Fibroblast of skin of left biceps (primary cell): Measurements from ENCODE around the gene XRN2.
A peak's percentile ranks its signal among the peaks of the same experiment; 100 is the strongest.
"Not testable (repeated sequence)": the region's sequence is repeated elsewhere in the genome, so short reads cannot be mapped to it uniquely, and the experiment has no call there.

Experiments
- DNase-seq, 2 experiments: peaks; one replicate each; pipeline ENCODE4 v3.0.0-alpha.2; 2013; ENCODE audit warnings: low read depth in 2 of 2

Gene XRN2

GRCh38 chr20:21344961-21345360, 41.8 kb downstream of the XRN2 start:
- no peak for DNase-seq

- DNase-seq: peak; percentile 18 to 19
Observed at GRCh38 chr20:21352703-21353102, 49.6 kb downstream of the XRN2 start.

- DNase-seq: no peak
Observed at GRCh38 chr20:21353236-21353635, 50.1 kb downstream of the XRN2 start.

- DNase-seq: no peak
Observed at GRCh38 chr20:21355981-21356380, 52.9 kb downstream of the XRN2 start.

- DNase-seq: no peak
Observed at GRCh38 chr20:21356386-21356785, 53.3 kb downstream of the XRN2 start.

- DNase-seq: no peak
Observed at GRCh38 chr20:21357844-21358243, 54.7 kb downstream of the XRN2 start.

GRCh38 chr20:21358737-21359136, 55.6 kb downstream of the XRN2 start:
- no peak for DNase-seq

GRCh38 chr20:21360705-21361104, 57.6 kb downstream of the XRN2 start:
- DNase-seq: no peak

- no peak for DNase-seq
Observed at GRCh38 chr20:21361266-21361665, 58.1 kb downstream of the XRN2 start.

- DNase-seq: no peak
Observed at GRCh38 chr20:21364413-21364812, 61.3 kb downstream of the XRN2 start.

GRCh38 chr20:21365771-21366170, 62.6 kb downstream of the XRN2 start:
- DNase-seq: no peak

GRCh38 chr20:21366273-21366672, 63.1 kb downstream of the XRN2 start:
- DNase-seq: not testable (repeated sequence)

GRCh38 chr20:21368791-21369190, 65.7 kb downstream of the XRN2 start:
- no peak for DNase-seq

GRCh38 chr20:21371193-21371592, 68.1 kb downstream of the XRN2 start:
- DNase-seq: no peak

GRCh38 chr20:21372016-21372415, 68.9 kb downstream of the XRN2 start:
- DNase-seq: no peak

- DNase-seq: no peak
Observed at GRCh38 chr20:21373436-21373835, 70.3 kb downstream of the XRN2 start.

GRCh38 chr20:21376626-21377025, 73.5 kb downstream of the XRN2 start:
- no peak for DNase-seq

- DNase-seq: no peak
Observed at GRCh38 chr20:21377701-21378100, 74.6 kb downstream of the XRN2 start.

- no peak for DNase-seq
Observed at GRCh38 chr20:21378259-21378658, 75.1 kb downstream of the XRN2 start.

GRCh38 chr20:21380711-21381110, 77.6 kb downstream of the XRN2 start:
- DNase-seq: no peak

GRCh38 chr20:21381619-21382018, 78.5 kb downstream of the XRN2 start:
- no peak for DNase-seq

GRCh38 chr20:21384308-21384892, 81.3 kb downstream of the XRN2 start:
- DNase-seq: no peak

GRCh38 chr20:21386111-21386510, 83.0 kb downstream of the XRN2 start:
- DNase-seq: no peak

GRCh38 chr20:21387528-21387927, 84.4 kb downstream of the XRN2 start:
- no peak for DNase-seq
